NCI-H1092 (cell line): ENCODE results near the gene ABCB10.
"Not testable (repeated sequence)": the region's sequence is repeated elsewhere in the genome, so short reads cannot be mapped to it uniquely, and the experiment has no call there.

Source experiments
- DNase-seq: peaks from one replicate; lab custom pipeline; 2025; lab: John Stamatoyannopoulos, UW

ABCB10 gene

DNA sequence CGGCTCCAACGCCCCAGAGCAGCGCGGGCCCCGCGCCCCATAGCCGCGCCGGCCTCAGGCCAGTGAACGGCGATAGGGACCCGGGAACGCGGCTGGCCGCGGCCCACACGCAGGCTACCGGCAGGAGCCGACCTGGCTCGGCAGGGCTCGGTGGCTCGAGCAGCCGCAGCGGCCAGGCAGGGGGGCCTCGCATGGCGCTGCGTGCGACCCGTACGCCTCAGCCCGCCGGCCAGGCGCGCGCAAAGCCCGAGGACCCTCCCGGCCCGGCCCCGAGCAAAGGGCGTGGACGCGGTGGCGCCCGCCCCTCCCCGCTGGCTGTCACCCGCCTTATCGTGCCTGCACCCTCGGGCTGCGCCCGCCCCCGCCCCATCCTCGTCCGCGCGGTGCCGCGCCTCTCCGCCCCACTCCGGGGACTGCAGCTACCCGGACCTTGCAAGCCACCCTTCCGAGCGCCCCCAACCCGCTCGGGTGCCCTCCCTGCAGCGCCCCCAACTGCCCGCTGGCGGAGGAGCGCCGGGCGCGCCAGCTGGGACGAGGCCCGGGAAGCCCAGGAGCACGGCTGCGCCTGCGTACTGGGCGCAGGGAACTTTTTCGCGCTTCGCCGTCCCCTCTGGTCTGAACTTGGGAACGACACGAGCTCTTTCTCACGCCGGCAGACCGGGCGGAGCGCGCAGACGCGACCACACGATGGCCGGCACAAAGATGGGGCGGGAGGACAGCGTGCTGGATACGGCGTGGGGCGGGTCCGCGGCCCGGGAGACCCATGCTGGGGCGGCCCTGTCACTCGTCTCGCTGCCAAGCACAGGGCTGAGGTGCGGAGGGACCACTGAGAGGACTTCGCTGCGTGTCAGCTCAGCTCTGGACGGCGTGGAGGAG, at the start of gene ABCB10:
ABCB10 (minus strand) TSS at position 248 of the 876 bp plus-strand sequence; CDS start at position 193, 55 bp downstream.
- DNase-seq = peak; percentile 97

- no peak for DNase-seq
These were observed 48.9 kb upstream of the ABCB10 start for GRCh38 chr1:229607370-229607769.

DNA sequence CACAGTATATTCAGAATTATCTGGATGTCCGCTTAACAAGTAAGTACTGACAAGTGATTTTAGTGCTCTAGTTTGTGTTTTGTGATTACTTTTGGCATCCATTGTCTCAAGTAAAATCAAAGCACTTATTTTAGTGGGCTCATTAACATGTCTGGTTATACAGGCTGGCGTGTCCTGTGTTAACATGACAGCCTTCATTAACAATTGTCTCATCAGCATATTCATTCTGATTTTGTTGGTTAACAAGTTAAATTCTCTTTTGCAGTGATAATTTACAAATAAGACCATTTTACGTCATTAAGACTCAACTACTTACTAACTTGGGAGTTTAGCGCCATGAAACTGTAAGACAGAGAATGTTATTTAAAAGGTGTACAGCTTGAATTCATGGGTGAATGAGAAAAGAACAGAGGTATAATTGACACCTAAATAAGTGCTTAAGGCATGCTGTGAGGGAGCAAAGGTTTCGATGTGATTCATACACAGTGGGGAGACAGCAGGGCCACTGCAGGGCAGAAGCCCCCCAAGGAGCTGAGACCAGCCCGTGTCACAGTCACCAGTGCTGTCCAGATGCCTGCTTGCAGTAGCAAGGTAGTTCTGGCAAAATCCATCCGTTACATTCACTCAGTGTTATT, 45.0 kb upstream of the ABCB10 start:
- no peak for DNase-seq

- no peak for DNase-seq
These were observed 41.7 kb upstream of the ABCB10 start for GRCh38 chr1:229600229-229600628.

- no peak for DNase-seq
These were observed 40.9 kb upstream of the ABCB10 start for GRCh38 chr1:229599218-229599954.

DNA sequence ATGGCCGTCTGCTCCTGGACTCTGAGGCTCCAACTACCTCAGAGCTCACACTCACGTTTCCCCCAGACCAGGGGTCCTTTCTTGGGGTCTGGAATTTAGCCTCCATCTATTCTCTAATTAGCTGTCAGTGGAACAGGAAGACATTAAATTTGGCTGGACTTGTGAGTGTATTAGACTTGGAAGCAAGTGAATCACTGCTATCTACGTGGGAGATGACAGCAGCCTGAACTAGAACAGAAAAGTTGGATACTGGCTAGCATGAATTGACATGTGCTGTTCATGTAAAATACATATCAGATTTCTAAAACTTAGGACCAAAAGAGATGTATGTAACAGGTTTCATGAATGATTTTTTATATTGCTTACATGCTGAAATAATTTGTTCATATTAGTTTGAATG, 39.4 kb upstream of the ABCB10 start:
- no peak for DNase-seq

DNA sequence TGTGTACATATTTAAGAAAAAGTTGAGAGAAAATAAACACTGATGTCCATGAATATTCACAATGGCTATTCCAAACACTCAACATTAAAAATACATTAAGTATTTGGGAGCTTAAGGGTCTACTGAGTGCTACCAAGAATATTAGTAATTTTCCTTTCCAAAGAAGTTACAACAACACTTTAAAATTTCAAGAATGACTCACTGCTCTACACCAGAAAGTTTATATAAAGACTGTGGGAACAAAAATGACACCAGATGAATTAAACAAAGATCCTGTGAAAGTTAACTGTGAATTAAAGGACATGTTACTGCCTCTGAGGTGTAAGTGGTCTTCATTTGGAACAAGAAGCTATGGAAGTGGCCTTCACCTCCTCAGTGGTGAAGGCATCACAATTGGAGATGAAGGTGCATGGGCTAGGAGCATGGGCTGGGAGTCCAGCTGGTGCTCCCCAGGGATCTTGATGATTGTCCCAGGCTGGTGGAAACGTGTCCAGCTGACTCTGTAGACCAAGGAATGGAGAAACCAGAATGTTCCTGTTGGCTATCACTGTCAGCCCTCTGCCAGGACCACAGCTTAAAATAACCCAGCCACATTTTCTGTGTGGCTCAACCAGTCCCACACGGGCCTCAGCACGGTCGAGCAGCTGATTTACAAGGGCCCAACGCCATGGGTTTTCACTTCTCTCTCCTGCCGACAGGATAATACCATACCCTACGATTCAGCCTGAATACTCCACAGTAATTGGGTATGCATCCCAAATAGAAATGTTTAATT, 38.6 kb upstream of the ABCB10 start:
- DNase-seq = no peak

DNA sequence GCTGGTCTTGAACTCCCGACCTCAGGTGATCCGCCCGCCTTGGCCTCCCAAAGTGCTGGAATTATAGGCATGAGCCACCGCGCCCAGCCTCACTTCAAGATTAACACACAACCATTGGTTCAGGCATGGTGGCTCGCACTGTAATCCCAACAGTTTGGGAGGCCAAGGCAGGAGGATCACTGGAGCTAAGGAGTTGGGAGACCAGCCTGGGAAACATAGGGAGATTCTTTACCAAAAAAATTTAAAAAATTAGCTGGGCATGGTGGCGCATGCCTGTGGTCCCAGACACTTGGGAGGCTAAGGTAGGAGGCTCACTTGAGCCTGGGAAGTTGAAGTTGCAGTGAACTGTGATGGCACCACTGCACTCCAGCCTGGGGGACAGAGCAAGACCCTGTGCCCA, 37.4 kb upstream of the ABCB10 start:
- not testable (repeated sequence) for DNase-seq

GRCh38 chr1:229594227-229595008, 35.9 kb upstream of the ABCB10 start:
- DNase-seq = no peak

DNA sequence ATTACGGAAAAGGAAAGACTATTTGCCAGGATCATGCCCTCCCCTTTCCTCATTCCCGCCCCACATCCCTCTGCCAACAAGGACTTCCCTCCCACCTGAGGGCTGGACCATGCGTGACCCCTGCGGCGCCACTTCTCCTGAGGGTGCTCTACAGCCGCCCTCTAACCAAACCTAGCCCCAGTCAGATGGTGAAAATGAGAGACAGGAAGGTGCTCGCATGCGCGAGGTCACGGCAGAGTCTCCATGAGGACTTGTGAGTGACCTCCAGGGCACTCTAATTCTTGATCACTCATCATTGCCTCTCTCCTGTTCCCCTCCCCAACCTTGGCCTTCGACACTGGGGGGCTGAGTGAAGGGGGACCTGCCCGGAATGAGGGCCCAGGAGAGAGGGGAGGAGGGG, 35.3 kb upstream of the ABCB10 start:
- no peak for DNase-seq

GRCh38 chr1:229590119-229590518, 31.6 kb upstream of the ABCB10 start:
- DNase-seq = no peak

DNA sequence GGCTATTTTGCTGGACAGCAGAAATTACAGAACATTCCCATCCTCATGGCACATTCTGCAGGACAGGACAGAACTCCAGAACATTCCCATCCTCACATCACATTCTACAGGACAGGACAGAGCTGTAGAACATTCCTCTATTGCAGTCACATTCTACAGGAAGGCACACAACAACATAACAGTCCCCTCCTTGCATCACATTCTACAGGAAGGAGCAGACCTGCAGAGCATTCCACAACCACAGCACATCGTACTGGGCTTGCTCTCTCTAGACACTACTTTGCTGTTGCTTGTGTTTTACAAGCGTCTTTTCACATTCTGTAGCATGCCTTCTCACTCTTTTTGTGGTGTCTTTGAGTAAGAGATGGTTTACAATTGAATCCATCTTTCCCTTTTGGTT, 26.8 kb upstream of the ABCB10 start:
- no peak for DNase-seq

- no peak for DNase-seq
These were observed 24.2 kb upstream of the ABCB10 start for GRCh38 chr1:229582715-229583114.

GRCh38 chr1:229582011-229582694, 23.6 kb upstream of the ABCB10 start:
- no peak for DNase-seq

DNA sequence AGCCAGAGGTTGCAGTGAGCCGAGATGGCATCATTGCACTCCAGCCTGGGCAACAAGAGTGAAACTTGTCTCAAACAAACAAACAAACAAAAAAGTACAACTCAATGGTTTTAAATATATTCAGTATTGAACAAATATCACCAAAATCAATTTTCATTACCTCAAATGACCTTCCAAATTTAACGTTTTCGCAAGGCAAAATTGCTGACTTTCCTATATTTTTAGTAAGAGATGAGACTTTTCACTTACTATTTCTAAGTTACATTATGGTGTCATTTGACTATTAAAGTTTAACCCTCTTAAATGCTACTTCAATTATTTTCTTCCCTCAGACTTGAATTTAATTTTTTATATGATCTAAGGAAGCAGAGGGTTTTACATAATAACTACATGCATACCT, 23.0 kb upstream of the ABCB10 start:
- no peak for DNase-seq

DNA sequence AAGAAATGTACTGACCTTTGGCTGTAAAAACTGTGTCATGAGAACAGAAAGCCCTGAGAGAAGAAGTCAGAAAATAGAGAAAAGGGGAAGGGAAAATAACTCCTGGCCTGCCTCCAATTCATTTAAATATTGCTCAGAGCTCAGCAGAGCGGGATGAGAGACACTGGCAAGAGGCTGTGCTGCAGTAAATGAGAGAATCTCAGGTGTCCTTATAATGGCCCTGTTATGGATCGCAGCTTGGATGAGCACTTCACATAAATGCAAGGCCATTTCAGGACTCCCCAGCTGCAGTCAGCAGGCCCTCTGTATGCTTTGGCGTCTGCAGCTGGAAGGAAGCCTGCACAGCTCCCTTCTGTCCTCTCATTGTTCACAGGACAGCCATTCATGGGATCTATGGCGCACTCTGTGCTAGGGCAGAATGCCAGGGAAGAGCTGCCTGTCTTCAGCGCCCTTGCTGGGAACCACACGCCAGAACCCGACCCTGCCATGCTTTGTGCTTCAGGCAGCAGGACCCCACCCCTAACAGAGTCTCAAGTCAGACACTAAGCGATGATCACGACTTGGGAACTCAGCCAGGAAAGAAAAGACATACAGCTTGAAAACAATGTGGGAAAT, 20.7 kb upstream of the ABCB10 start:
- DNase-seq = peak; percentile 88

GRCh38 chr1:229578168-229579058, 19.9 kb upstream of the ABCB10 start:
- DNase-seq = no peak

DNA sequence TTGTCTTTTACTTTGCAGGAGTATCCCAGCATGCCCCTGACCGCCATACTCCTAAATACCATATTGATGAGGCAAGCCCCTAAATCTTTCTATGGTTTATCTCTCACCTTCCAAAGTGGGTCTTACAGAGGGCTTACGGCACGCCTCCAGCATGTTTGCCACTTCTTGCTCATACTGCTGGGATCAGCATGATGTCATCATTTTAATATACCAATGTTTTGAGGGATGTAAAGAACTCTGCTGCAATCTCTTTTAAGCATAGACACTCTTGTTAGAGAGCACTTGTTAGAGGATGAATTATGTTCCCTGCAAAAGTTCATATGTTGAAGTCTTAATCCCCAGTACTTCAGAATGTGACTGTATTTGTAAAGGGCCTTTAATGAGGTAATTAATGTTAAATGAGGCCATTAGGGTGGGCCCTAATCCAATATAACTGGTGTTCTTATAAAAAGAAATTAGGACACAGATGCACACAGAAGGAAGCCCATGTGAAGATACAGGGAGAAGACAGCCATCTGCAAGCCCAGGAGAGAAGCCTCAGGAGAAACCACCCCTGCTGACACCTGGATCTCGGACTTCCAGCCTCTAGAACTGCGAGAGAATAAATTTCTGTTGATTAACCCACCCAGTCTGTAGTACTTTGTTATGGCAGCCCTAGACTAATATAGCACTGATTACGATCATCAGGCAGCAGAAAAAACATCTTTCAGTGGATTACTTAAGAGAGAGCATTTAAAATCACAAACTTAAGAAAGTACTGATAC, 16.4 kb upstream of the ABCB10 start:
- no peak for DNase-seq
